ENCODE results near the gene BEND3. TPM values are rescaled to one million over a fixed set of nuclear protein-coding genes. Genes with fewer than 3 reads are reported as not detected.

The BEND3 gene
- total and polyA plus RNA-seq, 12 donors = 0.37 to 2.3 (median 1.3) TPM

GRCh38 chr6:107154801-107155160, 39.5 kb upstream of the BEND3 start:
- H3K27me3 ChIP-seq = no peaks in the 10 kb centered on the region
- DNase-seq (no peak), ATAC-seq (no peak)
- peaks cover 0 to 2% (median 0%) of the 10 kb centered on the region in 9 donors for H3K36me3 ChIP-seq
- 79 to 87% methylated on average over 2 of the region's 2 CpGs for WGBS, 2 donors
- no peak overlapping the region for H3K4me3 ChIP-seq
- H3K27ac ChIP-seq = no peak overlapping the region
- no peak for TF ChIP-seq CTCF (IDR thresholded peaks at IDR 0.05)
- no peaks in the 10 kb centered on the region for H3K4me1 ChIP-seq
- intact Hi-C loops (cut with DNase I) = no loop called here
- no peaks in the 10 kb centered on the region for H3K9me3 ChIP-seq

GRCh38 chr6:107154131-107154800, 39.0 kb upstream of the BEND3 start:
- H3K9me3 ChIP-seq = no peaks in the 10 kb centered on the region
- H3K4me3 ChIP-seq = no peak overlapping the region
- H3K4me1 ChIP-seq = no peaks in the 10 kb centered on the region
- no peak for ATAC-seq
- peaks cover 0 to 2% (median 0%) of the 10 kb centered on the region in 9 donors for H3K36me3 ChIP-seq
- intact Hi-C loops (cut with DNase I) = no loop called here
- H3K27ac ChIP-seq = no peak overlapping the region
- no peak for DNase-seq
- 71 to 75% methylated on average over 12 of the region's 12 CpGs for WGBS, 2 donors
- TF ChIP-seq CTCF (IDR thresholded peaks at IDR 0.05) = no peak
- H3K27me3 ChIP-seq = no peaks in the 10 kb centered on the region

- Histone ChIP-seq H3K27me3 (no peaks in the 10 kb centered on the region), H3K36me3 (peaks cover 0 to 2% (median 0%) of the 10 kb centered on the region in 9 donors), H3K4me1 (no peaks in the 10 kb centered on the region), H3K27ac (no peak overlapping the region), H3K9me3 (no peaks in the 10 kb centered on the region), H3K4me3 (no peak overlapping the region)
- DNase-seq = no peak
- TF ChIP-seq CTCF (IDR thresholded peaks at IDR 0.05) = no peak
- no peak for ATAC-seq
- WGBS, 2 donors = 92 to 95% methylated on average over 8 of the region's 8 CpGs
- intact Hi-C loops (cut with DNase I) = no loop called here
Measured at GRCh38 chr6:107152638-107153430, 37.5 kb upstream of the BEND3 start.

GRCh38 chr6:107144666-107145065, 29.4 kb upstream of the BEND3 start:
- Histone ChIP-seq H3K9me3 (no peaks in the 10 kb centered on the region), H3K36me3 (no peaks in the 10 kb centered on the region), H3K27ac (no peak overlapping the region), H3K4me1 (no peaks in the 10 kb centered on the region), H3K4me3 (no peak overlapping the region), H3K27me3 (no peaks in the 10 kb centered on the region)
- 83 to 87% methylated on average over 4 of the region's 4 CpGs for WGBS, 2 donors
- DNase-seq = no peak
- intact Hi-C loops (cut with DNase I) = no loop called here
- TF ChIP-seq CTCF (IDR thresholded peaks at IDR 0.05) = no peak
- ATAC-seq = no peak

All from heart right ventricle (tissue), 16 donors.